NCI-H187 (cell line): ENCODE results near the gene CLMN.
A peak's percentile ranks its signal among the peaks of the same experiment; 100 is the strongest.
"Not testable (repeated sequence)": the region's sequence is repeated elsewhere in the genome, so short reads cannot be mapped to it uniquely, and the experiment has no call there.

Experiments used
- DNase-seq, 2 experiments: peaks; one replicate each; lab custom pipeline; 2025; lab: John Stamatoyannopoulos, UW

CLMN gene

DNA sequence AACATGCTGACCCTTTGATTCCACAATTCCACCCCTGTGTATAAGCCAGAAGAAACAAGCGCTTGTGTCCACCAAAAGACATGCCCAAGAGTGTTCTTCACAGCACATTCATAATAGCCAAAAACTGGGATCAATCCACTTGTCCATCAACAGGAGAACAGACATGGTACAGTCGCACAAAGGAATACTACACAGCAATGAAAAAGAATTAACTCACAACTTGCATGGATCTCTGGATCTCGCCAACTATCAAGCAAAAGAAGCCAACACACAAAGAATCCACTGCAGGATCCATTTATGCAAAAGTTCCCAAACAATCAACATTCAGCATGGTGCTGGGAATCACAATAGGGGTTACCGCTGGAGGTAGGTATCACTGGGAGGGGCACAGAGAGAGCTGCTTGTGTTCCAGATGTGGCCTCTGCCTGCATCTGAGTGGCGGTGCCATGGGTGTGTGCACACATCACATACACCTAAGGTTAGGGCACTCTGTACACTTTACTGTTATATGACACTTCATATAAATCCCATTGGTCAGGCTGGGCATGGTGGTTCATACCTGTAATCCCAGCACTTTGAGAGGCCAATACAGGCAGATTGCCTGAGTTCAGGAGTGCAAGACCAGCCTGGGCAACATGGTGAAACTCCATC is 30.9 kb downstream of the CLMN start:
- no peak for DNase-seq

DNA sequence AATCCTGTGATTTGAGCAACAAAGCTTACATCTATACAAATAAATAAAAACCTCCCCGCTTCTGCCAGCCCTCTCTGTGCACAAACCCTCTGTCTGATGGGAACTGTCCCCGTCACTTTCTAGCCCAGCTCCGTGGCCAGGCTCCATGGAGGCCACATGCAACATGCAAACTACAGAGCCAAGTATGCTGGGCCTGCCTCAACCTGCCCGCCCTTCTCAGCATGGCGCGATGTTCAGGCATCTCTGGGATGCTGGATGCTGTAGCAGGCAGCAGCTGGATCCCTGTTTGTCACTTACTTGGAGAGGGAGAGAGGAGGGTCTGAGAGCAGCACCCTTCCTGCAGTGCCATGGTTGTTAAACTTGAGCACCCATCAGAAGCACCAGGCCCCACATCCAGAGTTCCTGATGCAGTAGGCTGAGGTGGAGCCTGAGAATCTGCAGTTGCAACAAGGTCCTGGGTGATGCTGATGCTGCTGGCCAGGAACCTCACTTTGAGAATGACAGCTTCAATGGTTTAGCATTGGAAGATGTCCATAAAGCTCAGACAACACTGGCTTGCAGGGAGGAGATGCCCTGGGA is 32.4 kb downstream of the CLMN start:
- peak in 1 of 2 experiments; percentile 39 for DNase-seq

DNA sequence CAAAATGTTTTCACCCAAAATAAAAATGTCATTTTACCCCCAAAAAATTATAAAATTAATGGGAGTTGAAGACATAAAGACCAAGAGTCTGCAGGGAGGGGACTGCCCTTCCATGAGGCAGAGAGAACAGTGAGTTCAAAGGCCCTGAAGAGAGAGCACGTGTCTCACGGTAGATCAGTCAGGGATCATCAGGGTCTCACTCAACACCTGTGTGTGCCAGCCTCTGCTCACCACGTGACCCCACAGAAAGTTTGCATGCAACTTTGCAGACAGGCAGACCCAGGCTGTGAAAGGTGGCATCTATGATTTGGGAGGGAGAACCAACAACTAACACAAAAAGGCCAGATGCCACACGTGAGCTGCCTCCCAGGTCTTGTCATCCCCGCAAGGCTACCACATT is 33.1 kb downstream of the CLMN start:
- DNase-seq: no peak

DNA sequence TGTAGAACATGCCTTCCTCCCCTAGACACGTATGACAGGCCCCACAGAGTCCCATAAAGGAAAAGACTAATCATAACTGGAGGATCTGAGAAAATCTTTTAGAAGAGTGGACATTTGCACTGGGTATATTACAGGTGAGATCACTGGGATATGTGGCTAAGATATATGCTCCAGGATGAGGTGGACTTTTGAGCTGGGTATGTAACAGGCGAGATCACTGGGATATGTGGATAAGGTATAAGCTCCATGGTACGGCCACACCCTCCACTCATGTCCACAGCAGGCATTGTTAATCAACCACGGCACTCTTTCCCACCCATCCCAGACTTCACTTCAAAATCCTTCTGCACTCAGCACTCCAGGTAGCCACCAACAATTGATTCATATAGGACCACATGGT is 34.1 kb downstream of the CLMN start:
- no peak for DNase-seq

DNA sequence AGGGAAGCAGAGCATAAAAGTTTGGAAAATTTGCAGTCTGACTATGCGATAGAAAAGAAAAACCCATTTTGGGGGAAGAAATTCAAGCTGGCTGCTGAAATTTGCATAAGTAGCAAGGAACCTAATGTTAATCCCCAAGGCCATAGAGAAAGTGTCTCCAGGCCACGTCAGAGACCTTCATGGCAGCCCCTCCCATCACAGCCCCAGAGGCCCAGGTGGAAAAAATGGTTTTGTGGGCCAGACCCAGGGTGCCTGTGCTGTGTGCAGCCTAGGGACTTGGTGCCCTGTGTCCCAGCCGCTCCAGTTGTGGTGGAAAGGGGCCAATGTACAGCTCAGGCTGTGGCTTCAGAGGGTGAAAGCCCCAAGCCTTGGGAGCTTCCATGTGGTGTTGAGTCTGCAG is 35.9 kb downstream of the CLMN start:
- not testable (repeated sequence) for DNase-seq

DNA sequence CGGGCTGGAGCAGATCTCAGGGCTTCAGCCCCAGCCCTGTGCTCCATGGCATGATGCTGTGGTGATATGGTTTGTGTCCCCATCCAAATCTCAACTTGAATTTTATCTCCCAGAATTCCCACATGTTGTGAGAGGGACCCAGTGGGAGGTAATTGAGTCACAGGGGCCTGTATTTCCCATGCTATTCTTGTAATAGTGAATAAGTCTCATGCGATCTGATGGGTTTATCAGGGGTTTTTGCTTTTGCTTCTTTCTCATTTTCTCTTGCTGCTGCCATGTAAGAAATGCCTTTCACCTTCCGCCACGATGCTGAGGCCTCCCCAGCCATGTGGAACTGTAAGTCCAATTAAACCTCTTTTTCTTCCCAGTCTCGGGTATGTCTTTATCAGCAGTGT is 36.7 kb downstream of the CLMN start:
- not testable (repeated sequence) for DNase-seq

DNA sequence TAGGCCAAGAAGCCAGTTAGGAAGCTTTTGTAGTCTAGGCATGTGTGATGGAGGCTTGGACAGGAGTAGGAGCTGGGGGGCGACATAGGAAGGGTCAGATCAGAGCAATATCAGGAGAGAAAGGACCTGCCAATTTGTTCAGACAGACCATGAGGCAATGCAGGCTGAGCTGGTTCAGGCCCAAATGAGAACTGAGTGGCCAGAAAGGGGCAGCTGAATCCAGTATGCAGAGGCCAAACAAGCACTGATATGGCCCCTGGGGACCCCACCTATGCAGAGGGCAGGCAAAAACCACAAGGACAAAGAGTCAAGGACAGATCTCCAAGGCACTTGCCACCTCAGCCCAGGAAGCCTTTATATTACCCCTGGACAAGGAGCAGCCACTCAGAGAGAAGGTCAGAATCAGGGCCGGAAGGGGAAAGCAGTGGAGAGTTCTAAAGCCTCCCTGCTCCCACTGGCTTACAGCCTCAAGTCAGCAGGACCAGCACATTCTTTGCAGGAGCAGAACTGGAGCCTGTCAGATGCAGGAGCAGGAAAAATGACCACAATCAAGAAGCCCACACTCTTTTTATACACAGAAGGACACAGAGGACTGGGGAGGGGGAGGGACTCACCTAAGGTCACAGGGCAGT is 37.2 kb downstream of the CLMN start:
- no peak for DNase-seq

DNA sequence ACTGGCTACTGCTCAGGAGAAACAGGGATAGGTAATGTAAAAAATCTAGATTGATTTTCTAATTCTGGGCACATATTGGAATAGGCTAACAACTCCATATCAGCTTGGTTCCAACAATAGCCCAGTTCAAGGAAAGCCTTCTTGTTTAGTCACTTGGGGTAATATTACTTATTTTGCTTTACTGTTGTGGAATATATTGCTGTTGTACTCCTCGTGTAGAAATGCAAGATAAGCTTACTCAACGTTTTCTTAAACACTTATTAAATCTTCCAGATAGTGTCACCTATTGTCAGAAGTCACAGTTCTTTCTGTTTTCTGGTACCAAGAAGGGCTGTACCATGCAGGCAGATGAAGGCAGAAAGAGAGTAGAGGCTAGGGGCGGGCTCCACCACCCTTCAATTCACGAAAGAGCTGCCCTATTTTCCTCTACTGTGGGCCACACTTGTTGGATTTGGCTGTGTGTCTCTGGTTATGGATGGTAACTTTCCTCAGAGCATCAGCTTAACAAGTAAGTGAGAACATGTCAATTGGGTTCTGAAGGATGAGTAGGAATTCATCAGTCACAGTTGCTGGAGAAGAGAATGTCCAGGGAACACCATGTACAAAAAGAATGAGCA is 38.0 kb downstream of the CLMN start:
- no peak for DNase-seq

DNA sequence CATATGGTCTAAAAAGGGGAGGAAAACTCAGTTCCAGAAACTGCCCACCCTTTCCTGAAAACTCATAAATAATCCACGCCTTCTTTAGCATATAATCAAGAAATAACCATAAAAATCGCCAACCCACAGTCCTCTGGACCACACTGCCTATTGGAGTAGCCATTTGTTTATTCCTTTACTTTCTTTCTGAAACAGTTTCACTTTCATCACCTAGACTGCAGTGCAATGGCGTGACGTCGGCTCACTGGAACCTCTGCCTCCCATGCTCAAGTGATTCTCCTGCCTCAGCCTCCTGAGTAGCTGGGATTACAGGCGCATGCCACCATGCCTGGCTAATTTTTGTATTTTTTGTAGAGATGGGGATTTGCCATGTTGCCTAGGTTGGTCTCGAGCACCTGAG is 44.2 kb downstream of the CLMN start:
- no peak for DNase-seq

DNA sequence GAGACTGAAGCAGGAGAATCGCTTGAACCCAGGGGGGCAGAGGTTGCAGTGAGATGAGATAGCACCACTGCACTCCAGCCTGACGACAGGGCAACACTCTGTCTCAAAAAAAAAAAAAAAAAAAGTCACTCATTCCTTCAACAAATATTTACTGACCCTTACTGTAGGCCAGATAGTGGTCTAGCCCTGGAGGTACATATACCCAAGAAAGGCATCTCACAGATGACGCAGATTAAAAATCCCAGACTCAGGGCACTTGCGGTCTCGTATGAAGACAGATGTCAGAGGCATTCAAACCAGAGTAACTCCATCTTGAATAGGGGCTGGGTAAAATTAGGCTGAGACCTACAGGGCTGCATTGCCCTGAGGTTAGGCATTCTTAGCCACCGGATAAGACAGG is 44.8 kb downstream of the CLMN start:
- no peak for DNase-seq

DNA sequence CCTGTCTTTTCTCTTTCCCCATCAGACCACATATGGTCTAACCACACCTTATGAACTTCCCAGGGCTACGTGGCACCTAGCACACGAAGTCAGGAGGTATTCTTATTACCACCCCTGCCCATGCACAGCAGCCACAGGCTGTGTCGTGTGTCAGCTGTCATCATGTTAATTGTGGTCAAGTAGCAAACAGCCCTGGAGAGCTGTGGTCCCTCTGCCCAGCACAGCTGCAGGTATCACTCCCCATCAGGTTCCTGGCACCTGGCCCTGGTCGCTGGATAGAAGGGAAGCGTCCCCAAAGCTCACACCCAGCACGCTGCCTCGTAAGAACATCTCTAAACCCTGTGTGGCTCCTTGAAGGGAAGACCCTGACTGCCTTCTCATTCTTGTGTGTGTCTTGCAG is 45.4 kb downstream of the CLMN start:
- no peak for DNase-seq

DNA sequence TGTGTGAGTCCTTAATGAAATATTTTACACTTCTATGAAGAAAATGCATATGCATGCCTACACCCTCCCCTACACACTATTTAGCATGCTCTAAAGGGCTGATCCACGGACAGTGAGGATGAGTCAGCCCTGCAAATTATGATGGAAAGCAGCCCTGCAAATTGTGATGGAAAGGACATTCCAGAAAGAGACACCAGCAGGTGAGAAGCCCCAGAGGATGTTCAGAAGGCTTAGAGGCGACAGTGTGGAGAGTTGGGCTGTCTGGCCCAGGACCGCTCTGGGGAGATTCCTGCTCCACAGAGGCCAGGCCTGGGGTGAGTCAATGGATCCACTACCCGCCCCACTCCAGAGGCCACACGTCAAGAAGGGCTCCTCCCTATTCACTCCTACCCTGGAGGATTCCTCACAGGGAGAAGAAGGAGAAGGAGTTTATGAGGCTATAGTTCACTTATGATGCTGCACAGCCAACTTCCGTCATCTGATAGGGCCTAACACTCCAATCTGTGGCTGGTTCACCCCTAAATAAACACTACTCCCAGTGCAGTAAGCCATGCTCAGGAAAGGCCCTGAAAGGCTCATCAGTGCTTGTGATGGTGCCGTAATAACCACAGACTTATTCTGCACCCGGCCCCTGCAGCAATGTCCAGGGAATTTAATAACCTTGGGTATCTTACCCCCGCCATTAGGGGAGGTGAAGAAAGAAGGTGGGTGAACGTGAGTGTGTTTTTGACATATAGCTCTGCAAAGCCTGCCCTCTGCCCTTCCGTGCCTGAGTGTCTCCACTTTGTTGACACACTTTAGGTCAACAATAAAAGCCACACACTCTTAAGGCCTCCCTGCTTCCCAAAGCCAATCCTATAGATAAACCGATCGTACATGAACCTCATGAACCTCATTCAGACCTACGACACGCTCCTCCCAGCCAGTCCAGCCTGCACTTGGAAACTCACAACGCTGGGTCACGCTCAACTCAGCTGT is 46.4 kb downstream of the CLMN start:
- no peak for DNase-seq

DNA sequence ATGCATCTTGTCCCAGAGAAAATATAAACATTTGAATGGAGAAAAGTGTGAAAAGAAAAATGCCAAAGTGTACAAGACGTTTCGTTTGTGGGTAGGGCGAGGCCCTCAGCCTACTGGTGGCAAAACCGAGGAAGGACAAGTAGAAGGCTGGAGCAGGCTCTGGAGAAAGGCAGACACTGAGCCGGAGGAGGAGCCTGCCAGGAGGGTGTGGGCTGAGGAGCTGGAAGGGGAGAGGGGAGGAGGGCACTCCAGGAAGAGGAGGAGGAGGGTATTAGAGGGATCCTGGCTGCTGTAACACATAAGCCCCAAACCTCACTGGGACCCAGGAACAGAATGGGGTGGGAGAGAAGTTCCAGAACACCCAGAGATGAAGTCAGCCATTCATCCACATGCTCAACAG is 47.7 kb downstream of the CLMN start:
- no peak for DNase-seq

DNA sequence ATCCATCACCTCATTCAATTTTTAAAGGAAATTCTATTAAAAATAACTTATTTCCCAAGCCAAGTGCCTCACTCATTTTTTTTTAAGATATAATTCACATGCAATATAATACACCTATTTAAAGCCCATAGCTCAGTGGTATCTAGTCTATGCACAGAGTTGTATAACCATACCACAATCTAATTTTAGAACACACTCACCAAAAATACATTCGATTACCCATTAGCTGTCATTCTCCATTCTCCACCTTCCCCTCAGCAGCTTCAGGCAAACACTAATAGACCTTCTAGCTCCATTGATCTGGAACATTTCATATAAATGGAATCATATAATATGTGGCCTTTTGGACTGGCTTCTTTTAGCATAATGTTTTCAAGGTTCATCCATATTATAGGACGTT is 49.5 kb downstream of the CLMN start:
- DNase-seq: no peak

DNA sequence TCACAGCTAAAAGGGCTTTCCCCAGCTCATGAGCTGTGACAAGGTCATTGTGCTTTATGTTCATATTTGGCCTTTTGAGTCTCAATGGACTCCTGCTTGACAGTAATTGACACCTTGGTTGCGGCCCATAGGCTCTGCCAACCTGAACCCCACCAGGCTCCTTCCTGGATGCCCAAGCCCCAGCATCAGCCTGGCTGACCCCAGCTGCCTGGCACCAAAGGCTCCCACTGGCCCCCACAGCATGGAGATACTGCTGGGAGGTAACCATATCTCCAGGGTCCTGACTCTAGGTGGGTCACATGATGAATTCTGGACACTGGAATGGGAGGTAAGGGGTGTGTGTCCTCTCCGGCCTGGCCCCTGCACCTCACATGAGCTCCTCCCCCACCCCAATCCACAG is 50.2 kb downstream of the CLMN start:
- no peak for DNase-seq

DNA sequence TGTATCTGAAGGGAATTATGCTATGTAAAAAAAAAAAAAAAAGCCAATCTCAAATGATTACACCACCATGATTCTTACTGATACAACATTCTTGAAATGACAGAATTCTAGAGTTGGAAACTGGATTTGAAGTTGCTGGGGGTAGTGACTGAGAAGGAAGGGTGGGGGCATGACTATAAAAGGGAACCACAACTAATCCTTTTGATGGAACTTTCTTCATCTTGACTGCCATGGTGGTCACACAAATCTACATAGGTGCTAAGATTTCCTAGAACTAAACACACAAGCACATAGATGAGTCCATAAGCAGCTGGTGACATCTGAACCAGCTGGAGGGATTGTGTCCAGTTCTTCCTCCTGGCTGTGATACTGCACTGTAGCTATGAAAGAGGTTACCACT is 51.4 kb downstream of the CLMN start:
- no peak for DNase-seq

DNA sequence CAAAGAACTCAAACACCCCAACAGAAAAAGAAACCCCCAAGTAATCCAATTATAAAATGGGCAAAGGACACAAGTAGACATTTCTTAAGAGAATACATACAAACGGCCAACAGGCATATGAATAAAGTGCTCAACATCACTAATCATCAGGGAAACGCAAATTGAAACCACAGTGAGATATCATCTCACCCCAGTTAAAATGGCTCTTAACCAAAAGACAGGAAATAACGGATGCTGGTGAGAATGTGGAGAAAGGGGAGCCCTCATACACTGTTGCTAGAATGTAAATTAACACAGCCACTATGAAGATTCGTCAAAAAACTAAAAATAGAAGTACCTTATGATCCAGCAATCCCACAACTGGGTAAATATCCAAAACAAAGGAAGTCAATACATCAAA is 52.4 kb downstream of the CLMN start:
- DNase-seq: no peak

DNA sequence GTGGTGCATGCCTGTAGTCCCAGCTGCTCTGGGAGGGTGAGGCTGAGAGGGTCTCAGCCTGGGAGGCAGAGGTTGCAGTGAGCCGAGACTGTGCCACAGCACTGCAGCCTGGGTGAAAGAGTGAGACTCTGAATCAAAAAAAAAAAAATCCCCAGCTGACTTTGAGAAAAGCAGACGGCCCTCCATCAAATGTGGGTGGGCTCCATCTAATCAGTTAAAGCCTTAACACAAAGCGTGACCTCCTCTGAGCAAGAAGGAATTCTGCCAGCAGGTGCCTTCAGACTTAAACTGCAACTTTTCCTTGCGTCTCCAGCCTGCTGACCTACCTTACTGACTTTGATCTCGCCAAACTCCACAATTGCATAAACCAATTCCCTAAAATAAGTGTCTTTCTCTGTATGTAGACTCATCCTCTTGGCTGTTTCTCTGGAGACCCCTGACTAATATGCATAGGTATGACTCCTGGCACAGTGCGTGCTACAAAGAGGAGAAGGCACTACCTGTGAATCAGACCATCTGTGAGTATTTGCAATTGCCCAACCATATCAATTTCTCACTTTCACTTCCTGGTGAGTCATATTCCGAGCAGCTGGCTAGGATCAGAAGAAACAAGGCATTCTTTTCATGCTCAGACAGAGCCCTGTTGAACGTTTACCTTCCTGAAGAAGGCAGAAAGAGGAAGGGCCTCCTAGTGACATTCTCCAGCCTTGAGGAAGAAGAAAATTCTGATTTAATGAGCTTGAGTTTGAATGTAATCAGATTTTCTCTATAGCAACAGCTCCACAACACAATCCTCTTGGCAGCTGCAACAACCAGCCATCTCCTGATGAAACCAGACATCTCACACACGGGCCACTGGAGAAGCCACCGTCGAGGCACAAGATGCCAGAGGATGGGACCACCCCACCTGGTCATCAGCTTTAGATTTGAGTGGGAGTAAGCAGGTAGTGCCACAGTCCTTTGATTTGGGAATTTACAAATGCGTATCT is 54.3 kb downstream of the CLMN start:
- DNase-seq: no peak

DNA sequence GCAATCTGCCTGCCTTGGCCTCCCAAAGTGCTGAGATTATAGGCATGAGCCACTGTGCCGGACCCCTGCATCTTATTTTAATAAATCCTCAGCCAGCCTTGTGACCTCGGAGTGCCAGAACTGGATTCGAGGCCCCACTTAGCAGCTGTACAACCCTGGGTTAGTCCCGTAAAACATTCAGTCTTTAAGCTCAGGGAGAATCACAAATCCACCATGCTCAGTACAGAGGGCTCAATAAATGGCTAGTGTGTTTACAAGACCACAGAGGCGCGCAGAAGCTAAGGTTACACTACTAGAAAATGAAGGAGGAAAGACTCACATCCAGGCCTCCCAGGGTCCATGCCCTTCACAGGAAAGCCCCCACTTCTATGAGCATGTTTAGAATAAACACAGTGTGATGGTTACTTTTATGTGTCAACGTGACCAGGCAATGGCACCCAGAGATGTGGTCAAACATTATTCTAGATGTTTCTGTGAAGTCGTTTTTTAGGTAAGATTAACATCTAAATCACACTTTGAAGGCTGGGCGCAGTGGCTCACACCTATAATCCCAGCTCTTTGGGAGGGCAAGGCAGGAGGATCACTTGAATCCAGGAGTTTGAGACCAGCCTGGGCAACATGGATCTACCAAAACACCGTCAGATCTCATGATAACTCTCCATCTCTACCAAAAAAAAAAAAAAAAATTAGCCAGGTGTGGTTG is 55.3 kb downstream of the CLMN start:
- no peak for DNase-seq

DNA sequence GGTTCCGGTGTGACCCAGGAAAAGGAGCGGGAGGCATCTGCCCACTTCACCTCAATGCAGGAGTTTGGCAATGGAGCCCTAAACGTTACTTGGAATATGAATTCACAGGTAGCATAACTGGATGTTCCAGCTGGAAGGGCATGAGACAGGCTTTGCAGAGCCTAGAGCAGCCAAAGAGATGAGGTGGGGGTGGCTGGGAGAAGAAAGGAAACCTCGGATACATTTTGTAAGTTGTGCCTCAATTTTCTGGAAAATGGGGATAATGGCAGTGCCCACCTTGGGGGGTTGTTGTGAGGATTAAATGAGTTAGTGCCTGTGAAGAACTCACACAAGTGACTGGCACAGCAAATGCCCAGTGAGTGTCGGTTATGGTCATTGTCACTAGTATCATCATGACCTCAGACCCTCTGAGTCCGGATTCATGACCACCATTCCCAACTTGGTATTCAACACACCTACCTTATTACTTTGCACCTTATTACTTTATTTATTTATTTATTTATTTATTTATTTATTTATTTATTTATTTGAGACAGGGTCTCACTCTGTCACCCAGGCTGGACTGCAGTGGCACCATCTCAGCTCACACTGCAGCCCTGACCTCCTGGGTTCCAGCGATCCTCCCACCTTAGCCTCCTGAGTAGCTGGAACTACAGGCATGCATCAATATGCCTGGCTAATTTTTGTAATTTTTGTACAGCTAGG is 56.0 kb downstream of the CLMN start:
- DNase-seq: no peak
